ENCODE data around the gene CTNND2. TPM values are rescaled to one million over a fixed set of nuclear protein-coding genes. Genes with fewer than 3 reads are reported as not detected.

Gene CTNND2
- total RNA-seq, 1 experiment from 2014 or later: not detected

DNA sequence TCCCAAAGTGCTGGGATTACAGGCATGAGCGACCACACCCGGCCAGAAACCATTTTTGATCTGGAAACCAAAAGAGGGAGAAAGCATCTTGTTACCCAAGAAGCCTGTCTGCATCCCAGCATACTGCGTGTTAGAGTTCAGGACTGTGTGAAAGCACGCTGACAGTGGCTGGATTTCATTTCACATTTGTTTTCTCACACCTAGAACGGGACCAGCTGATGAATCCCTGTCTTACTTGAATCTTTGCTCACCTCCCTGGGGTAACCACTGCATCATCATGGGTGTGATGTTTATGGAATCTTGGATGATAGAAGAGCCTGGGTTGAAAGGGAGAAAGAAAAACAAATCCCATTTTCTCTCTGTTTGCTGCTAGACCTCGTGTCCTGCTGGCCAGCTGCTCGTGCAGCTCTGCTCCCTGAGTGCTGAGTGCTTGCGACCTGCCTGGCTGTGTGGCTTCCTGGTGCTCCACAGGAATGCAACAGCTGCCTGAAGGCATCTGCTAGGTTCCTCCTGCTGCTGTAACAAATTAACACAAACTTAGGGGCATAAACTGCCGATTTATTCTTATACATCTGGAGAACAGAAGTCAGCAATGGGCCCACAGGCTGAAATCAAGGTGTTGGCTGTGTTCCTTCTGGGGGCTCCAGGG lies 764.9 kb downstream of the CTNND2 start:
- no peak overlapping the region for H3K4me3 ChIP-seq
- DNase-seq (ENCODE audit: low read depth in 1 of 2, low spot score in 2 of 2): peak in 1 of 2 experiments; percentile 40

DNA sequence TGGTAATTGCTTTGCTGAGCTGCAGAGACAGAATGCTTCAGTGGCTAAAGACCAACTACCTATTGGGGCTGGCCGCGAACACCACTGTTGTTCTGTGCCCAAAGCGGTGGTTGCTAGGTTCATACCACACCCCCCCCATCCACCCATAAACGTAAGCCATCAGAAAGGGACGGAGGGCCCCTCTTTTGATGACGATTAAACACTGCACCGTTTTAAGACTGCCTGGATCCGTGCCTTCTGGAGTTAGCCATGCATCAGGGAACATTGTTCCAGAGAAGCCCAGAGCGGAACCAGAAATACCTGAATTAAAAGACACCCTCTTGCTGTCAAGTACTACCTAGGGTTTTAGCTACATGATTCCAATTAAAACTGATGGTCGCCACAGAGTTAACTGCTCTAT lies 774.1 kb downstream of the CTNND2 start:
- no peak overlapping the region for H3K27ac ChIP-seq
- H3K4me3 ChIP-seq: no peak overlapping the region
- DNase-seq (ENCODE audit: low read depth in 1 of 2, low spot score in 2 of 2): no peak
- H3K27me3 ChIP-seq (replicated peaks): peaks cover 37% of the 10 kb centered on the region
- no peaks in the 10 kb centered on the region for H3K4me1 ChIP-seq (replicated peaks)
- no peaks in the 10 kb centered on the region; the same call in 1 of the 2 replicates for H3K9me3 ChIP-seq (replicated peaks)
- no peaks in the 10 kb centered on the region for H3K36me3 ChIP-seq

More for the DNA sequence above, 764.9 kb downstream of the CTNND2 start:
- no peaks in the 10 kb centered on the region for H3K9me3 ChIP-seq (replicated peaks)
- H3K36me3 ChIP-seq: no peaks in the 10 kb centered on the region
- no peak overlapping the region for H3K27ac ChIP-seq
- peaks cover 19% of the 10 kb centered on the region for H3K27me3 ChIP-seq (replicated peaks)
- no peaks in the 10 kb centered on the region for H3K4me1 ChIP-seq (replicated peaks)

DNA sequence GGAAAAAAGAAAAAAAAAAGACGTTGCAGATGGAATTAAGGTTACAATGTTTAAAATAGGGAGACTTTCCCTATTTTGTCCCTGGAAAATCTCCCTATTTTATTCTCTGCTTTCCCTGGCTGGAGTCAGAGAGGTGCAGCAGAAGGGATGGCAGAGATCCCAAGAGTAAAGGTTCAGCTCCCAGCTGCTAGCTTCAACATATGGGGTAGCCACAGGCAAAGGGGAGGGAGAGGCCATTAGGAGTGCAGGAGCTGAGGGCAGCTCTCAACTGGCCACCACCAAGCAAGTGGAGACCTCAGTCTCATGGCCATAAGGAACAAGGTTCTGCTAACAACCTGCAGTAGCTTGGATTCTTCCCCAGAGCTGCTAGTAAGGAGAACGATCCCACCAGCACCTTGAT lies 776.2 kb downstream of the CTNND2 start:
- H3K4me1 ChIP-seq (replicated peaks): no peaks in the 10 kb centered on the region
- peaks cover 40% of the 10 kb centered on the region for H3K27me3 ChIP-seq (replicated peaks)
- no peaks in the 10 kb centered on the region for H3K36me3 ChIP-seq
- H3K9me3 ChIP-seq (replicated peaks): no peaks in the 10 kb centered on the region; the same call in 1 of the 2 replicates
- no peak overlapping the region for H3K27ac ChIP-seq
- no peak for DNase-seq (ENCODE audit: low read depth in 1 of 2, low spot score in 2 of 2)
- no peak overlapping the region for H3K4me3 ChIP-seq

DNA sequence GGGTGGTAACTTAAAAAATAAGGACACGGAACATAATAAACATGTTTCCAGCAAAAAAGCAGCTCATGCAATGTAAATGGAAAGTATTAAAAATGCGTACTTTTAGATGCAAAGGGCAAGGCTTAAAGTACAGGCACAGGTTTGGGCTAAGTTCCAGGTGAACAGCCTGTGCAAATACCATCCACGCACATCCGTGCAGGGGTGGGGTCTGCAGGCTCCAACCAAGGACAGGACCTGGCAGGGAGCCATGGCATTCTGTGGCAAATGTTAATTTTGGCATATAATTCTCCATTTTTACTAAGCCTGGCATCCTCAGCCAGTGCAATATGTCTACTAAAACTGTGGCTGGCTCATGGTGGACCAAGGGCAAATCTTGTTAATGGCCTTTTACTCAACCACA lies 777.4 kb downstream of the CTNND2 start:
- no peak overlapping the region for H3K27ac ChIP-seq
- H3K9me3 ChIP-seq (replicated peaks): no peaks in the 10 kb centered on the region; the same call in 1 of the 2 replicates
- no peaks in the 10 kb centered on the region for H3K4me1 ChIP-seq (replicated peaks)
- peaks cover 48% of the 10 kb centered on the region for H3K27me3 ChIP-seq (replicated peaks)
- H3K4me3 ChIP-seq: no peak overlapping the region
- H3K36me3 ChIP-seq: no peaks in the 10 kb centered on the region
- DNase-seq (ENCODE audit: low read depth in 1 of 2, low spot score in 2 of 2): no peak

DNA sequence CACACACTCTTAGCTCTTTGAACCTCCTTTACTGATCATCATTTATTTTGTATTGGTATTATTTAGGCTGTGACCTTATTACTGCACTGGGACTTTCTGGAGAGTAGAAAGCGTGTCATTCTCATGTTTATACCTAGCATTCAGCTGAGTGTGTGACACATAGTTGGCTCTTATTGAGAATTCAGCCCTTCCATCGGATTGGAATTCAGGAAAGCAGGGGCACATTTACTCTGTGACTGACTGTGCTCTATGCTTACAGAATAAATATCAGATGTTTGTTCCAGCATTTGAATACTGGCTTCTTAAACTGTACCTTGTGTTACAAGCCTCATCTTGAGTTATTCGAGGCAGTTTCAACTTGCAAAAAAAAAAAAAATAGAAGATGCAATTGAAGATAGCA lies 782.4 kb downstream of the CTNND2 start:
- no peaks in the 10 kb centered on the region for H3K4me1 ChIP-seq (replicated peaks)
- DNase-seq (ENCODE audit: low read depth in 1 of 2, low spot score in 2 of 2): no peak
- no peak overlapping the region for H3K27ac ChIP-seq
- H3K4me3 ChIP-seq: no peak overlapping the region
- H3K36me3 ChIP-seq: no peaks in the 10 kb centered on the region
- H3K27me3 ChIP-seq (replicated peaks): peaks cover 57% of the 10 kb centered on the region
- no peaks in the 10 kb centered on the region for H3K9me3 ChIP-seq (replicated peaks)

DNA sequence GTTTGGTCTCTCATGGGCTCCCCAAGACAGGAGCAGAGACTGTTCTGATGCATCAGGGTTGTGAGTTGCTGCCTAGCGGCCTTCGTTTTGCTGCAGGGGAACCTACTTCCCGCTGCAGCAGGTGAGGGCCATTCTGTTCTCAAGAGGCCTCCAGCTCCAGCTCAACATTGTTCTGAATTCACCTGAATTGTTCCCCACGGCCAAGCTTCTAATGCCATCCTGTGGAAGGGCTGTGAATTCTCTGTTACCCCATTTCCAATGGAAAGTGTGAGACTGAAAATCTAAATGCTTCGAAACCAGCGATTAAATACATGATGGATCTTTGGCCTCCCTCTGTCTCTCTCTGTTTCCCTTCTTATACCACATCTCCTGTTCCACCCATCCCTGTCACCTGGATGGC lies 794.1 kb downstream of the CTNND2 start:
- Histone ChIP-seq H3K36me3 (no peaks in the 10 kb centered on the region), H3K27me3 (replicated peaks) (peaks cover 26% of the 10 kb centered on the region), H3K4me3 (no peak overlapping the region), H3K9me3 (replicated peaks) (peaks cover 3% of the 10 kb centered on the region; the same call in 1 of the 2 replicates), H3K4me1 (replicated peaks) (no peaks in the 10 kb centered on the region), H3K27ac (no peak overlapping the region)
- DNase-seq (ENCODE audit: low read depth in 1 of 2, low spot score in 2 of 2): no peak

DNA sequence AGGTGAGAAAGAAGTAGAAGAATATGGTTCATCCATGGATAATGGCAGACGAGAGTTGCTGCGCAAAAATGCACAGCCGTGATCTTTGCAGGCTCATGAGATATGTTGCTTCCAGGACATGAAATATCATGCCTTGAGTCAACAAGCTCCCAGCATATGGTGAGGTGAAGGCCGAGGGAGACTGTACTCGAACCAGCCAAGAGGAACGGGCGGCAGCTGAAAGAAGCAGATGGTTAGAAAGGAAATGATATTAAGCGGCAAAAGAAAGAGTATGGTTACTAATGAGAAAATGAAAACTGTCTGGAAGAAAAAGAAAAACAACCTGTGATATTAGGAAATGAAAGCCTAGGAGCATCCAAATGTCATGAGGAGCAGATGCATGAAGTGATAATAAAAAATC lies 798.5 kb downstream of the CTNND2 start:
- peaks cover 41% of the 10 kb centered on the region for H3K27me3 ChIP-seq (replicated peaks)
- H3K36me3 ChIP-seq: no peaks in the 10 kb centered on the region
- H3K4me3 ChIP-seq: no peak overlapping the region
- no peaks in the 10 kb centered on the region for H3K9me3 ChIP-seq (replicated peaks)
- H3K27ac ChIP-seq: no peak overlapping the region
- H3K4me1 ChIP-seq (replicated peaks): no peaks in the 10 kb centered on the region
- no peak for DNase-seq (ENCODE audit: low read depth in 1 of 2, low spot score in 2 of 2)

DNA sequence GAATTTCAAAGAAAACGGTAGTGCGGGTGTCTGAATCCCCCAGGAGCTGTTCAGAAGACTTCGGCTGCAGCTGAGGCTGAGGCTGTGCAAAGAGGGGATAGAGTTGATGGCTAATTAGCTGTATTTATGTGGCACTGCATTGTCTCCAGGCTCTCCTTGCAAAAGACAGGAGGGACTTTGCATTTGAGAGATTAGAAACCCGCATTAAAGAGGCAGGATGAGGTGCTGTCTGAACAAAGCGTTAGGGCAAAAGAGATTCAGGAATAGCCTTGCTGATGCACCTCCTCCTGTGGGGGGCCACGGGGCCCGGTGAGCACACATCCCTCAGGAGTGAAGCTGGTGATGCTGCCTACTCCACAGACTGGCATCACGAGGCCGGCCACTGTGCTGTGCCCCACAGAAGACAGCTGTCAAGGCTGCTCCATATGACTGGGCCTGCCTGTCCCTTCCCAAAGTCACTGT lies 799.6 kb downstream of the CTNND2 start:
- H3K36me3 ChIP-seq: no peaks in the 10 kb centered on the region
- H3K27me3 ChIP-seq (replicated peaks): peaks cover 40% of the 10 kb centered on the region
- no peaks in the 10 kb centered on the region for H3K4me1 ChIP-seq (replicated peaks)
- H3K4me3 ChIP-seq: no peak overlapping the region
- no peak for DNase-seq (ENCODE audit: low read depth in 1 of 2, low spot score in 2 of 2)
- H3K27ac ChIP-seq: no peak overlapping the region
- no peaks in the 10 kb centered on the region for H3K9me3 ChIP-seq (replicated peaks)

DNA sequence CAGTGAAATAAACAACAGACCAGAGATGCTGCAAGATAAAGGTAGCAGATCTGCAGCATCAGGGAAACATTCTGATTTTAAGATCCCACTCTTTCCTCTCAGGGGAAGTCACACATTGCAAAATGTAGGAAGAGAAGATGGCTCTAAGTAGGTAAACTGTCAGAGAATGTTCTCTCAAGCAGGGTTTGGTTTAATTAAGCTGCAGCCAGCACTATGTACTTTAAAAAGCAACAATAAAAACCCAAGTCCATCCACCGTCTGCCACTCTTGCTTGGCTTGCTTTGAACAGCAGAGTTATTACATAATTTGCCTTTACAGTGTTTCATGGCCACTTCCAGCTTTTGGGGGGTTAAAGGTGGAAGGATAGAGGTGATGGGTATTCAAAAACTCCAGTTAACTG lies 800.0 kb downstream of the CTNND2 start:
- Histone ChIP-seq H3K4me3 (no peak overlapping the region), H3K36me3 (no peaks in the 10 kb centered on the region), H3K27me3 (replicated peaks) (peaks cover 35% of the 10 kb centered on the region), H3K4me1 (replicated peaks) (no peaks in the 10 kb centered on the region), H3K9me3 (replicated peaks) (no peaks in the 10 kb centered on the region), H3K27ac (no peak overlapping the region)
- no peak for DNase-seq (ENCODE audit: low read depth in 1 of 2, low spot score in 2 of 2)

DNA sequence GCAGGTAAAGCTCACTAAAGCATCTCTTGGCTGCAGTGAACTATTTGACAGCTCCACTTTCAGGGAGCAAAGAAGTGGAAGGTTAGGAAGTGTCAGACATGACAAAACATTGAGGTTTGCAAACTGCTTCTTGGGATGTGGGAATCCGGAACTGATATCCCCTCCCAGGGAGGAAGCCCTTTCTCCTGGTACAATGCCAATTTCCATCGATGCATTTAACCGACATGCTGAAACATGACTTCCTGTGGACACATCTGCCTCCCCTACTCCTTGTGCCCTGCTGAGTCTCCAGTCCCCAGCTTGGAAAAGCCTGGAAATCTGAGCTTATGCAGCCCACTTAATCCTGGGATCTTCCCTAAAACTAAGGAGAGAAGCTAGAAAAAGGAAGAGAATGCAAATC lies 820.1 kb downstream of the CTNND2 start:
- peaks cover 32% of the 10 kb centered on the region for H3K27me3 ChIP-seq (replicated peaks)
- H3K36me3 ChIP-seq: no peaks in the 10 kb centered on the region
- H3K4me3 ChIP-seq: no peak overlapping the region
- DNase-seq (ENCODE audit: low read depth in 1 of 2, low spot score in 2 of 2): no peak
- no peaks in the 10 kb centered on the region for H3K4me1 ChIP-seq (replicated peaks)
- no peak overlapping the region for H3K27ac ChIP-seq
- H3K9me3 ChIP-seq (replicated peaks): no peaks in the 10 kb centered on the region; the same call in 1 of the 2 replicates

DNA sequence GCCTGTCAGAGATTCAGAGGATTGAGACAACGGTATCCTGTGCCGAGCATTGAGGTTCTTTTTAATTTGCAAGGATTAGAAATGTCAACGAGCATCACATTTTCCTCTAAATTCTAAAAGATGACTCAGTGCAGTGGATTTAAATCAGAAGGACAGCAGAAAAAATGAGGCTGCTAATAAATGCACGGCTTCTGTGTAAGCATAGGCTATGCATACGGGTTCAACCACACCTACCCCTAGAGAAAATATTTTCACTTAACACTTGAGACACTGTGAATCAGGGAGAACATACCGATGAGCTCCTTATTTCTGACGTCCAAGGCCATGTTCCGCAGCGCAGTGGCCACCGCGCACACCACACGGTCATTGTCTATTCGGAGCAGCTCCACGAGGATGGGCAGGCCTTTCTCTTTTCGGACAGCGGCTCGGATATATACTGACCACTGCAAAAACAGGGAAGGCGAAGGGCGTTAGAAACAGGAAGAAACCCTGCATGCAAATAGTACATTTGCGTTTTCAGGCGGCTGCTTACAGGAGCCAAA lies 821.8 kb downstream of the CTNND2 start:
- Histone ChIP-seq H3K36me3 (no peaks in the 10 kb centered on the region), H3K9me3 (replicated peaks) (no peaks in the 10 kb centered on the region), H3K4me3 (no peak overlapping the region), H3K27ac (no peak overlapping the region), H3K27me3 (replicated peaks) (peaks cover 33% of the 10 kb centered on the region), H3K4me1 (replicated peaks) (no peaks in the 10 kb centered on the region)
- DNase-seq (ENCODE audit: low read depth in 1 of 2, low spot score in 2 of 2): no peak

DNA sequence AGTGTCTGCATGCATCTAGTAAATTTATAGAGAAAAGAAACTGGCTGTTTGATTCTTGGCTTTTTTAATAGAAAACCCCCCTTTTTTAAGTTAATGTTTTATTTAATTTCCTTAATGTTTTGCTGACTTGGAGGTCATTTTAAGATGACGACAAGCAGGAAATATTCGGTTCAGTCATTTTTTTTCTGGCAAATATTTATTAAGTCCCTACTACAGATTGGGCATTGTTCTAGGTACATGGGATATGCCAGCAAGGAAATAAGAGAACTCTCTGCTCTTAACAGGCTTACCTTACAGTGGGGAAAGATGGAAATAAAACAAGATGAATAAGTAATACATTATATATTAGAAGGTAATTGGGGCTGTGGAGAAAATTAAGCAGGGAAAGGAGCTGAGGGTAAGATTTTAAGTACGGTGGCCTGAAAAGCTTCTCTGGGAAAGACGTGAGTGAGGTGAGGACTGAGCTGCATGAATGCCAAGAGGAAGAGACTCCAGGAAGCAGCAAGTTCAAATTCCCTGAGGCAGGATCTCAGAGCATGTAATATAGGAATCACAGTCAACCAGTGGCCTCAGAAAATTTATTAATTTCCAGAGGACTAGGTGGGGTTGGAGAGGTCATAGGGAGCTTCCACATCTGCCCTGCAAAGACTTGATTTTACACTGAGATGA lies 827.2 kb downstream of the CTNND2 start:
- H3K9me3 ChIP-seq (replicated peaks): no peaks in the 10 kb centered on the region; the same call in 1 of the 2 replicates
- H3K36me3 ChIP-seq: no peaks in the 10 kb centered on the region
- DNase-seq (ENCODE audit: low read depth in 1 of 2, low spot score in 2 of 2): no peak
- no peak overlapping the region for H3K27ac ChIP-seq
- no peaks in the 10 kb centered on the region for H3K4me1 ChIP-seq (replicated peaks)
- H3K4me3 ChIP-seq: no peak overlapping the region
- peaks cover 43% of the 10 kb centered on the region for H3K27me3 ChIP-seq (replicated peaks)

DNA sequence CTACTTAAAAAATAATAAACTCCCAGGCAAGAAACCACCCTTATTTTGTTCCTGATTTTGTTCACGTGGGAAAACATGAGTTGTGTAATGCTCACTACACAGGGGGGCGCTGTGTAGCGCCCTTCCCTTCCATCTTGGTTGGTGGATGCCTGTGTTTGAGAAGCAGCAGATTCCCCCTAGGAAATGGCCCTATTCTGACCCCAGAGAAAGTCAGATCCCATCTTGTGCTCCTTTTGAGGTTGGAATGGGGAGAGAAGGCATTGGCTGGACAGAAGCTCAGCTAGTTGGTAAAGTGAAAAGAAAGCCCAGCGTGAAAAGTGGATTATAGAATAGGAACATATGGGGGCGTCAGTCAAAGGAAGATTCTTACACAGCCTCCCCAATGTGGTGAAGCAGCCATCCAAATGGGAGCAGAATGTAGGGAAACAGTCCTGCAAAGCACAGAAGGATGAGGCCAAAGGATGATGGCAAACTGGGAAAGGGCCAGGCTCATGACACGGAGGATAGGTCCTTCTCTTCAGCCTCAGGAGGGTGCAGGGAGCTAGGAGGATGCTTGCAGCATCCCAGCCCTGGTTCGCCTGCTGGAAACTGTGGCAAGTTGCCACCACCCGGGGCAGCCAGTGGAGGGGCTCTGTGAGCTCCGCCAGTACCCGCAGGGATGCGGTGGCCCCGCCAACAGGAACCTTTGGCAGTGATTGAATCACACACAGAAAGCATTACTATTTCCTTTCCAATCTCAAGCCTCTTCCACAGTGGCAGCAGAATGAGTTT lies 829.0 kb downstream of the CTNND2 start:
- Histone ChIP-seq H3K4me3 (no peak overlapping the region), H3K9me3 (replicated peaks) (no peaks in the 10 kb centered on the region; the same call in 1 of the 2 replicates)

More for the DNA sequence above, 829.0 kb downstream of the CTNND2 start:
- H3K4me1 ChIP-seq (replicated peaks): no peaks in the 10 kb centered on the region
- H3K36me3 ChIP-seq: no peaks in the 10 kb centered on the region
- peaks cover 38% of the 10 kb centered on the region for H3K27me3 ChIP-seq (replicated peaks)
- no peak for DNase-seq (ENCODE audit: low read depth in 1 of 2, low spot score in 2 of 2)
- H3K27ac ChIP-seq: no peak overlapping the region

All from SJSA1 (cell line).